T-cell (primary cell): ENCODE measurements around the gene ABCB9. TPM values are rescaled to one million over a fixed set of nuclear protein-coding genes. Genes with fewer than 3 reads are reported as not detected.

ENCODE experiments used
- ATAC-seq, 4 experiments: fragments of 200-7000 bp in 3 of 4; fragments of 150-1000 bp in 1 of 4; cut with Tn5 transposase; replicated peaks in 1 of 4; 1 replicate in 3 of 4; 2 replicates in 1 of 4; pipeline ENCODE4 v1.10.0; 2021; ENCODE audit warnings: moderate library complexity in 3 of 4, mild to moderate bottlenecking in 2 of 4, moderate number of reproducible peaks in 1 of 4
- CTCF ChIA-PET, 2 donors: fragments of 300-600 bp; sonication (Branson Sonifier 250); formaldehyde crosslinking; loops; one replicate each; lab custom pipeline; 2022; ENCODE audit warnings: antibody characterized with exemption in 2 of 2; lab: Charles Lee
- POLR2A ChIA-PET, 2 donors: fragments of 300-600 bp; sonication (Branson Sonifier 250); formaldehyde crosslinking; loops; one replicate each; lab custom pipeline; 2022; ENCODE audit warnings: antibody characterized with exemption in 2 of 2; lab: Charles Lee
- DNase-seq, 35 experiments: peaks; one replicate each; pipeline versions ENCODE4 v3.0.0 to v3.0.0-alpha.2; 2013 to 2023
- H3K27ac ChIP-seq: one replicate; pipeline ENCODE4 v1.5.1; 2013; ENCODE audit warnings: low read length
- H3K27me3 ChIP-seq, 2 experiments: replicated peaks in 1 of 2; 1 replicate in 1 of 2; 2 replicates in 1 of 2; pipeline versions ENCODE4 v1.6.1 to v1.7.0; 2013; ENCODE audit warnings: low read length in 1 of 2, mixed read lengths in 1 of 2; ENCODE audit not compliant: control insufficient read depth in 2 of 2, insufficient read depth in 2 of 2; ENCODE audit errors: extremely low read depth in 1 of 2
- H3K36me3 ChIP-seq, 2 donors: 1 replicate in 1 of 2; 2 replicates in 1 of 2; pipeline versions ENCODE4 v1.6.1 to v1.7.0; 2013; ENCODE audit warnings: low read length in 1 of 2; ENCODE audit not compliant: control insufficient read depth in 2 of 2, insufficient read depth in 1 of 2; ENCODE audit errors: extremely low read depth in 1 of 2
- H3K4me1 ChIP-seq, 2 experiments: 1 replicate in 1 of 2; 2 replicates in 1 of 2; pipeline versions ENCODE4 v1.6.1 to v1.7.0; 2013; ENCODE audit warnings: low read length in 2 of 2, mixed read lengths in 1 of 2; ENCODE audit not compliant: insufficient read depth in 2 of 2, control insufficient read depth in 1 of 2; ENCODE audit errors: extremely low read depth in 1 of 2
- H3K4me3 ChIP-seq, 2 donors: 1 replicate in 1 of 2; 2 replicates in 1 of 2; pipeline versions ENCODE4 v1.5.1 to v1.7.0; 2013; ENCODE audit warnings: mild to moderate bottlenecking in 2 of 2, low read length in 1 of 2, moderate library complexity in 1 of 2; ENCODE audit not compliant: control insufficient read depth in 1 of 2; ENCODE audit errors: extremely low read depth in 1 of 2
- H3K9me3 ChIP-seq: 2 replicates; pipeline ENCODE4 v1.7.0; 2013
- H3K27ac Mint-ChIP-seq, 2 donors: one replicate each; pipeline ENCODE4 v1.8.0; 2020 to 2021; ENCODE audit warnings: mild to moderate bottlenecking in 2 of 2, mixed read lengths in 2 of 2
- H3K27me3 Mint-ChIP-seq, 2 donors: one replicate each; pipeline ENCODE4 v1.8.0; 2021 to 2022; ENCODE audit warnings: mixed read lengths in 2 of 2
- H3K36me3 Mint-ChIP-seq: one replicate; pipeline ENCODE4 v1.8.0; 2021; ENCODE audit warnings: mixed read lengths
- H3K4me1 Mint-ChIP-seq, 3 donors: one replicate each; pipeline ENCODE4 v1.8.0; 2020 to 2022; ENCODE audit warnings: mixed read lengths in 3 of 3, mild to moderate bottlenecking in 1 of 3
- H3K4me3 Mint-ChIP-seq, 3 donors: one replicate each; pipeline ENCODE4 v1.8.0; 2020 to 2022; ENCODE audit warnings: mild to moderate bottlenecking in 3 of 3, mixed read lengths in 3 of 3, moderate library complexity in 3 of 3
- H3K9me3 Mint-ChIP-seq, 3 donors: one replicate each; pipeline ENCODE4 v1.8.0; 2020 to 2022; ENCODE audit warnings: mixed read lengths in 3 of 3
- WGBS: methylation state at CpG from one replicate; pipeline ENCODE4 v1.1.5; 2013; ENCODE audit warnings: missing lambda C conversion rate; ENCODE audit not compliant: insufficient coverage; 5-methylcytosine and 5-hydroxymethylcytosine counted together
- total RNA-seq, 35 experiments: library from RNA in 6 of 35; stranded (reverse) in 6 of 35; fragments of 120-200 nt in 1 of 35; gene quantifications; one replicate each; pipeline versions ENCODE4 v1.2.1 to v1.2.4 and lab custom pipeline; 2013 to 2026

Gene ABCB9
- total RNA-seq, 5 donors from 2014 or later (not counting 1 experiment from before 2014, with no cell fraction given) = 5.6 to 7.2 (median 6.1) TPM

DNA sequence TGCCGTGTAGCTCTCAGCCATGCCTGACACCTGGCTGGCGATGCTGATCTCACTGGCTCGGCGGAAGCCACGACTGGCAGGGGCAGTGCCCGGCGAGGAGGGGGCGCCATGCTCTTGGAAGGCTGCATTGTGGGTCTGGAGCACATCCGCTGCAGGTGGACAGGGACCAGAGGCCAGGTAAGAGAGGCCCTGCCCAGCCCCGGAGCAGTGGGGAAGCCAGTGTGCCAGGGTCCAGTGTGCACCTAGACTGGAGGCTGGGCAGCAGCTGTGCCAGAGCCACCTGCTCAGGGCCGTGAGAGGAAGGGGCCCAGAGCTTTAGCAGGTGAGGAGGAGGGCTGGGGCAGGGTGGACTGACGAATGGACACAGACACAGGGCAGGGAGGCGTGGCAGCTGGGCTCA, 24.3 kb upstream of the ABCB9 start:
- Histone ChIP-seq H3K4me1 (no peaks in the 10 kb centered on the region), H3K9me3 (no peaks in the 10 kb centered on the region), H3K4me3 (no peak overlapping the region), H3K27ac (no peak overlapping the region), H3K36me3 (peaks cover 12 to 28% of the 10 kb centered on the region in 2 donors), H3K27me3 (no peaks in the 10 kb centered on the region)
- 89% methylated on average over 11 of the region's 13 CpGs for WGBS
- ATAC-seq (no peak), DNase-seq (no peak)
- Mint-ChIP-seq H3K9me3 (no peaks in the 10 kb centered on the region), H3K4me3 (no peak overlapping the region), H3K27ac (no peak overlapping the region), H3K4me1 (no peaks in the 10 kb centered on the region), H3K27me3 (no peaks in the 10 kb centered on the region), H3K36me3 (no peaks in the 10 kb centered on the region)
- ChIA-PET POLR2A (no interaction called here), CTCF (no interaction called here)

DNA sequence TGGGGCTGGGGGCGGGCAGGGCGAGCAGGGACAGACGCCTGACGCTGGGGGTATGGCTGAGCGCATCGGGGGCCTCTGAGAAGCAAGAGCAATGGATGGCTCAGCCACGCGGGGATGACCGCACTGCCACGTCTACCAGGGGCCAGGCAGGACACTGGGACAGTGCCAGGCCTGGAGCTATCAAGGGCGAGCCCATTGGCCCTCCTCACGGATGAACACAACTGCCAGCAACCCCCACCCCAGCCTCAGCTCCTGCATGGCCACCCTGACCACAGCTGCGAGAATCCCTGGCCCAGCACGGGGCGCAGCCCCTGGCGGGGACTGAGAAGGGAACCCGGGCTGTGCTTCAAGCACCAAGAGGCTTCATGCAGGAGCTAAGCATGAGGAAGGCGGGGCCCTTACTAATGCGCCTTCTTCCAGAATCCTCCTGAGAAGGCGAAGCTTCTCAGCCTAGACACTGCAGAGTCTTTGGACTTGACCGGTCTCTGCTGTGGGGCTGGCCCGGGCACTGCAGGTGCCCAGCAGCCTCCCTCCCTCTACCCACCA, 23.7 kb upstream of the ABCB9 start:
- WGBS = 87% methylated on average over 22 of the region's 22 CpGs
- ChIA-PET CTCF (no interaction called here), POLR2A (interaction anchor here in 1 of 2 donors (0.6 kb wide), 2 partner anchors 23 to 27 kb away, joined by 3 to 4 read pairs; no protein-coding TSS in a partner anchor)
- Histone ChIP-seq H3K4me1 (no peaks in the 10 kb centered on the region), H3K9me3 (no peaks in the 10 kb centered on the region), H3K27me3 (no peaks in the 10 kb centered on the region), H3K27ac (no peak overlapping the region), H3K36me3 (peaks cover 12 to 31% of the 10 kb centered on the region in 2 donors), H3K4me3 (no peak overlapping the region)
- ATAC-seq = no peak
- no peak for DNase-seq
- Mint-ChIP-seq H3K4me3 (no peak overlapping the region), H3K36me3 (no peaks in the 10 kb centered on the region), H3K27ac (no peak overlapping the region), H3K9me3 (no peaks in the 10 kb centered on the region), H3K4me1 (peaks cover 0 to 3% (median 1%) of the 10 kb centered on the region in 3 donors), H3K27me3 (no peaks in the 10 kb centered on the region)

DNA sequence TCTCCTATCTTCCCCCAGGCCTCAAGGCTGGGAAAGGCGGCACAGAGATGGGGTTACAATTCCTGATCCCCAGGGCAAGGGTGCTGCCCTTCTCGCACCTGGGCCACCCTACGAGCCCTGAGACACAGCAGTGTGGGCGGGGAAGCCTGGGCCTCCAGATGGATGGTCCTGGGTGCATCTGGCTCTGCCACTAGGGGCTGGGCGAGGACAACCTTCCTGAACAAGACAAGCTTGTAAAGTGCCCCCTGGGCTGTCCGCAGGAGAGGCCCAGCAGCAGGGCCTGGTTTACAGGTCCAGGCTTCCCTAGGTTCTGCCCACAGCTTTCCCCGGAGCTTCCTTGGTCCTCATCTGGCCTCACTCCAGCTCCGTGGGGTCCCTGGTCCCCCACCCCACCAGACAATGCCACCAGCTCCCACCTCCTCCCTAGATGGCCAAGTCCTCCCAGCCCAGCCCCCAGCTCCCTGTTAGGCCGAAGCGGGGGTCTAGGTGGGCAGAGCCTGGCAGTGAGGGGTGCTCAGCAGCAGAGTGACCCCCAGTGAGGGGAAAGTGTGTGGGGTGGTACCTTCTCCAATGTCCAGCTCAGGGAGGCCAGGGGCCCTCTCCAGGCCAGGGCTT, 23.1 kb upstream of the ABCB9 start:
- CTCF ChIA-PET = no interaction called here
- Histone ChIP-seq H3K9me3 (no peaks in the 10 kb centered on the region), H3K27ac (no peak overlapping the region), H3K36me3 (peaks cover 14 to 31% of the 10 kb centered on the region in 2 donors), H3K4me1 (peaks cover 0 to 4% of the 10 kb centered on the region in 2 experiments), H3K27me3 (no peaks in the 10 kb centered on the region), H3K4me3 (no peak overlapping the region)
- Mint-ChIP-seq H3K4me3 (no peak overlapping the region), H3K9me3 (no peaks in the 10 kb centered on the region), H3K36me3 (no peaks in the 10 kb centered on the region), H3K27me3 (no peaks in the 10 kb centered on the region), H3K27ac (no peak overlapping the region), H3K4me1 (peaks cover 4 to 9% (median 8%) of the 10 kb centered on the region in 3 donors)
- POLR2A ChIA-PET = interaction anchor here in 1 of 2 donors (0.6 kb wide), 2 partner anchors 24 to 28 kb away, joined by 3 to 4 read pairs; no protein-coding TSS in a partner anchor
- WGBS = 88% methylated on average over 8 of the region's 10 CpGs
- DNase-seq (no peak), ATAC-seq (no peak)

DNA sequence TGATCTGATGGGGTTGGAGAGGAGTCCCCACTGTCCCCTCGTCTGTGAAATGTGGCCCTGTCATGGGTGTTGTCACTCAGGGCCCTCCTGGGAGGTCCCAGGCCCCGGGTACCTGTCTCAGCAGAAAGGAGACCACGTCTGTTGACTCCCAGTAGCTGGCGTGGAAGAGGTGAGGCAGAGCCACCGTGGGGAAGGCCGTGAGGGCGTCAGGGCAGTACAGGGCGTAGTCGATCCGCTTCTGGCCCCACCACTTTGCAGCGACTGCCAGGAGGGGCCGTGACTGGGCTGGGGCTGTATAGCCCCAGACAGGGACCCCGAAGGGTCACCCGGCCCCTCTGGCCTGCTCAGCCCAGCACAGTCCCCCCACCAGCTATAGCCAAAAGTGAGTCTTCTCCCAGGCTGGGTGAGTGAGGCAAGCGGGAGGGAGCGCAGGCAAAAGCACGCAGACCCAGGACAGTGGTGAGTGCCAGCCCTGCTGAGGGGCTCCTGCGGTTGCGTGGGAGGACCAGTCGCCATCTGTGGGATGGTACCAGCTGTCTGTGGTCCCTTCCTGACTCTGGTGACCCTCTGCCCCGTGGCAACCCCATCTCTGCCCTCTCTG, 22.4 kb upstream of the ABCB9 start:
- ChIA-PET POLR2A (no interaction called here), CTCF (no interaction called here)
- Mint-ChIP-seq H3K27me3 (no peaks in the 10 kb centered on the region), H3K4me1 (peaks cover 10 to 14% (median 13%) of the 10 kb centered on the region in 3 donors), H3K4me3 (no peak overlapping the region), H3K27ac (no peak overlapping the region), H3K36me3 (no peaks in the 10 kb centered on the region), H3K9me3 (no peaks in the 10 kb centered on the region)
- DNase-seq = no peak
- Histone ChIP-seq H3K9me3 (no peaks in the 10 kb centered on the region), H3K4me1 (peaks cover 3 to 10% of the 10 kb centered on the region in 2 experiments), H3K4me3 (no peak overlapping the region), H3K27ac (no peak overlapping the region), H3K36me3 (peaks cover 17 to 31% of the 10 kb centered on the region in 2 donors), H3K27me3 (no peaks in the 10 kb centered on the region)
- ATAC-seq = no peak
- 92% methylated on average over 20 of the region's 21 CpGs for WGBS

DNA sequence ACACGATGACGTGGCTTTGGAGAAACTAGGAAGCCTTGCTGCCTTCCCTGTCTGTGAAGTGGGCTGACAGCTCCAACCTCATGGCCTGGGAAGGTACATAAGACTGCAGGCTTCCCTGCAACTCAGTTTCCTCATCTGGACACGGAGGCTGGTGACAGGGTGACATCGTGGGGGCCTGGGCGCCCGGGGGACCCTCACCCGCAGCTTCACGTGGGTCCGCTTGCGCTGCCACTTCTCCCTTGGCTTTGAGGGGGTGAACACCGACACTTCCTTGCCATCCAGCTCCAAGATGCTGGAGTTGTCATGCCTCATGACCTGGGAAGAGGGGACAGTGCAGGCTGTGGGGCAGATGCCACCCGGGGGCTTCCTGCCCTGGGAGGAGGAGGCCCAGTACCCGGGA, 21.8 kb upstream of the ABCB9 start:
- no peaks in the 10 kb centered on the region for H3K27me3 ChIP-seq
- WGBS = 94% methylated on average over 11 of the region's 13 CpGs
- DNase-seq (no peak), ATAC-seq (no peak)
- ChIA-PET CTCF (no interaction called here), POLR2A (no interaction called here)
- peaks cover 5 to 16% of the 10 kb centered on the region in 2 experiments for H3K4me1 ChIP-seq
- no peak overlapping the region for H3K27ac ChIP-seq
- no peak overlapping the region for H3K4me3 ChIP-seq
- no peak overlapping the region for H3K27ac Mint-ChIP-seq
- no peaks in the 10 kb centered on the region for H3K9me3 Mint-ChIP-seq
- peaks cover 17 to 20% (median 20%) of the 10 kb centered on the region in 3 donors for H3K4me1 Mint-ChIP-seq
- no peaks in the 10 kb centered on the region for H3K36me3 Mint-ChIP-seq
- H3K36me3 ChIP-seq = peaks cover 18 to 31% of the 10 kb centered on the region in 2 donors
- no peaks in the 10 kb centered on the region for H3K27me3 Mint-ChIP-seq
- no peak overlapping the region for H3K4me3 Mint-ChIP-seq
- no peaks in the 10 kb centered on the region for H3K9me3 ChIP-seq

DNA sequence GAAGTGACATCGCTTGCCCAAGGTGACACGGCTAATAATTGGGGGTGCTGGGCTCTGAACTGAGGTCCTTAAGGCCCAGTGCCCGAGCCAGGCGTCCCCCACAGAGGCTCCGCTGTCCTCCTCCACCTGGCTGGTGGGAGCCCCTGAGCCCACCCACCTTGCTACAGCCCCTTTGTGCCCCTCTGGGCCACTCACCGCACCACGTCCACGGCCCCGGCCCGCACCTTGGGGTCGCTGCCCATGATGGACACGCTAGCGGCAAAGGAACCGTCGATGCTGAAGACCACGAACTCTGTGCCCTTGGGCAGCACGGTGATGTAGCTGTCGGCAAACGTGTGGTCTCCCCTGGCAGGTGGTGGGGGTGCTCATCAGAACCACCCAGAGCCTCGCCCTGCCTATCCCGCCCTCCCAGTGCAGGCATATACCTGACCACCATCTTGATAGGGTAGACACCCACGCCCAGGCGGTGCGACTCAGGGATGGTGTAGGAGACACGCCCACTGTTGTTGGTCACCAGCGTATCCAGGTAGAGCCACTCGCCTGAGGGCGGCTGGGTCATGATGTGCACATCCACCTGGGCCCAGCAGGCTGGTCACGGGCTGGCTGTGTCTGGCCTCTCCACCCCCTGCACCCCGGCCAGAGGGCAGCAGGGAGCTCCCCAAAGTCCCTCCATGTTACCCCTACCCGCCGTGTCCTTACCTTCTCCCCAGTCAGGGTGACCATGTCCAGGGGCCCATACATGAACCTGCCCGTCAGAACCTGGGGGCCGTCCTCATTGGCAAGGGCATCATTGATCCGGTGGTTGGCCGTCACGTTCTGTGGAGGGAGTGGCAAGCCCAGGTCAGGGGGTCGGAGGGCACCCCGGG, 21.1 kb upstream of the ABCB9 start:
- Histone ChIP-seq H3K27ac (no peak overlapping the region), H3K27me3 (no peaks in the 10 kb centered on the region), H3K4me3 (no peak overlapping the region), H3K4me1 (peaks cover 11 to 23% of the 10 kb centered on the region in 2 experiments), H3K36me3 (peaks cover 26 to 31% of the 10 kb centered on the region in 2 donors), H3K9me3 (no peaks in the 10 kb centered on the region)
- ATAC-seq = no peak
- peaks cover 23 to 27% (median 24%) of the 10 kb centered on the region in 3 donors for H3K4me1 Mint-ChIP-seq
- H3K4me3 Mint-ChIP-seq = no peak overlapping the region
- H3K27me3 Mint-ChIP-seq = no peaks in the 10 kb centered on the region
- DNase-seq = no peak
- H3K36me3 Mint-ChIP-seq = no peaks in the 10 kb centered on the region
- CTCF ChIA-PET = no interaction called here
- H3K27ac Mint-ChIP-seq = no peak overlapping the region
- 95% methylated on average over 35 of the region's 39 CpGs for WGBS
- no peaks in the 10 kb centered on the region for H3K9me3 Mint-ChIP-seq
- POLR2A ChIA-PET = no interaction called here
